Fibroblast of pulmonary artery (primary cell): ENCODE measurements around the gene SPATS2L.

Experiments used
- DNase-seq: peaks from one replicate; pipeline ENCODE4 v3.0.0-alpha.2; 2010; ENCODE audit warnings: low read depth
- H3K4me3 ChIP-seq: replicated peaks from 2 replicates; pipeline ENCODE4 v1.5.1; 2011; ENCODE audit warnings: low read depth, mild to moderate bottlenecking, control low read depth, low read length, moderate library complexity
- CTCF ChIP-seq: IDR thresholded peaks from 2 replicates; pipeline ENCODE4 v1.5.1; 2011; ENCODE audit warnings: mild to moderate bottlenecking, control low read depth, low read length, inconsistent platforms; ENCODE audit errors: missing control alignments

Gene SPATS2L

GRCh38 chr2:200329798-200330197, 23.3 kb downstream of the SPATS2L start:
- no peak for TF ChIP-seq CTCF
- no peak overlapping the region for H3K4me3 ChIP-seq
- no peak for DNase-seq

- no peak for DNase-seq
- no peak for TF ChIP-seq CTCF
These were observed 24.0 kb downstream of the SPATS2L start for GRCh38 chr2:200330351-200331060.

GRCh38 chr2:200331061-200331400, 24.5 kb downstream of the SPATS2L start:
- no peak for DNase-seq
- H3K4me3 ChIP-seq: no peak overlapping the region
- no peak for TF ChIP-seq CTCF

More at GRCh38 chr2:200330351-200331060, 24.0 kb downstream of the SPATS2L start:
- no peak overlapping the region for H3K4me3 ChIP-seq

- DNase-seq: no peak
- TF ChIP-seq CTCF: no peak
- no peak overlapping the region for H3K4me3 ChIP-seq
These were observed 29.2 kb downstream of the SPATS2L start for GRCh38 chr2:200335657-200336056.

- no peak for TF ChIP-seq CTCF
- no peak overlapping the region for H3K4me3 ChIP-seq
- DNase-seq: peak; percentile 34
These were observed 30.6 kb downstream of the SPATS2L start for GRCh38 chr2:200336980-200337615.

- no peak overlapping the region for H3K4me3 ChIP-seq
- no peak for DNase-seq
- no peak for TF ChIP-seq CTCF
These were observed 31.1 kb downstream of the SPATS2L start for GRCh38 chr2:200337621-200338020.

GRCh38 chr2:200338692-200339091, 32.2 kb downstream of the SPATS2L start:
- no peak overlapping the region for H3K4me3 ChIP-seq
- no peak for TF ChIP-seq CTCF
- DNase-seq: no peak
